Suprapubic skin (tissue), 4 donors: ENCODE results near the gene LRRC28. TPM values are rescaled to one million over a fixed set of nuclear protein-coding genes. Genes with fewer than 3 reads are reported as not detected.

Experiments
- DNase-seq, 2 donors: peaks; one replicate each; pipeline ENCODE4 v3.0.0-alpha.2; 2019; ENCODE audit warnings: low spot score in 2 of 2
- H3K27ac ChIP-seq: fragments of 200-600 bp; sonication (generic); one replicate; pipeline ENCODE4 v1.5.1; 2019
- H3K27me3 ChIP-seq: fragments of 200-600 bp; sonication (generic); one replicate; pipeline ENCODE4 v1.5.1; 2019
- H3K36me3 ChIP-seq: fragments of 200-600 bp; sonication (generic); one replicate; pipeline ENCODE4 v1.5.1; 2019
- H3K4me1 ChIP-seq: fragments of 200-600 bp; sonication (generic); one replicate; pipeline ENCODE4 v1.5.1; 2019
- H3K4me3 ChIP-seq: fragments of 200-600 bp; sonication (generic); one replicate; pipeline ENCODE4 v1.5.1; 2019; ENCODE audit warnings: mild to moderate bottlenecking
- H3K9me3 ChIP-seq: fragments of 200-600 bp; sonication (generic); one replicate; pipeline ENCODE4 v1.5.1; 2019
- EP300 ChIP-seq: sonication (generic); formaldehyde crosslinking; IDR thresholded peaks from one replicate; pipeline ENCODE4 v1.6.1; 2017; ENCODE audit warnings: antibody characterized with exemption
- POLR2A ChIP-seq, 2 donors: fragments of 450-650 bp; IDR thresholded peaks; one replicate each; pipeline ENCODE4 v1.6.1; 2017; ENCODE audit warnings: antibody characterized with exemption in 2 of 2, mild to moderate bottlenecking in 2 of 2, moderate library complexity in 2 of 2
- POLR2AphosphoS5 ChIP-seq, 3 donors: sonication (generic); formaldehyde crosslinking; IDR thresholded peaks; one replicate each; pipeline ENCODE4 v1.6.1; 2017; ENCODE audit warnings: antibody characterized with exemption in 3 of 3
- WGBS: methylation state at CpG from one replicate; pipeline ENCODE4 v1.1.5; 2018; 5-methylcytosine and 5-hydroxymethylcytosine counted together
- total RNA-seq, 4 donors: library from RNA; depleted of rRNA; stranded (reverse); fragments of >200 nt; gene quantifications; one replicate each; pipeline ENCODE4 v1.1.0, GENCODE V29; 2016
- TF ChIP-seq, protein P1 (sequence below), 2 donors: fragments of 200-600 bp in 1 of 2; fragments of 450-650 bp in 1 of 2; sonication (generic) in 1 of 2; IDR thresholded peaks; one replicate each; pipeline ENCODE4 v1.5.1; 2016 to 2019; ENCODE audit warnings: antibody characterized with exemption in 2 of 2, mild to moderate bottlenecking in 1 of 2, moderate library complexity in 1 of 2

Gene LRRC28
- total RNA-seq, 4 donors from 2014 or later = 26.4 to 80.5 (median 36.5) TPM

DNA sequence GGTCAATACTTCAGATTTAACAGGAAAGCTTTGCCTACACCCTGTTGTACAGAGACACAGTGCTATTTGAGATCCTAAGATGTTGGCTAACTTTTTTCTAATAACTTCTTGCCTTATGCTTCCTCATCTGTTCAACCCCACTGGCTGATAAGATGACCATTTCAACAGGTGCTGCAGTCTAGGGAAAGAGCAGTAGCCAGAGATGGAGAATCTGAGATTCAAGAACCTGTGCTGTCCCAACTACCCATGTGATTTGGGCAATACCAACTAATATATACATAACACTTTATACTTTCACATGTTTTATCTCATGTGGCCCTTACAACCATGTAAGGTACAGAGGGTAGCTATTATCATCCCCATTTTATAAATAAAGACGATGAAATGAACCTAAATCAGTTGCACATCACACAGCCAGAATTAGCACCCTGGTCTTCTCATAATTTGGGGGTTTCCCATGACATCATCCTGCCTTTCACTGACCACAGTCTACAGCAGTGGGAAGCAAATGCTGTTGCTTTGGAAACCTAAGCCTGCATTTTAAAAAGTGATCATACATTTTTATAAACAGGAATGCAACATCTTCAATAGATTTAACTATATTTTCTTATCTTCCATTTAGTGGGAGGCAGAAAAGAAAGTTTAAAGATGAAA is 11.6 kb upstream of the LRRC28 start:
- Histone ChIP-seq H3K27me3 (no peaks in the 10 kb centered on the region), H3K4me1 (no peaks in the 10 kb centered on the region), H3K27ac (no peak overlapping the region), H3K36me3 (peaks cover 9% of the 10 kb centered on the region), H3K9me3 (no peaks in the 10 kb centered on the region), H3K4me3 (no peak overlapping the region)
- DNase-seq = no peak
- TF ChIP-seq POLR2AphosphoS5 (IDR thresholded peaks at IDR 0.05) (no peak), EP300 (no peak), POLR2A (IDR thresholded peaks at IDR 0.05) (no peak)
- TF ChIP-seq, protein P1, sequence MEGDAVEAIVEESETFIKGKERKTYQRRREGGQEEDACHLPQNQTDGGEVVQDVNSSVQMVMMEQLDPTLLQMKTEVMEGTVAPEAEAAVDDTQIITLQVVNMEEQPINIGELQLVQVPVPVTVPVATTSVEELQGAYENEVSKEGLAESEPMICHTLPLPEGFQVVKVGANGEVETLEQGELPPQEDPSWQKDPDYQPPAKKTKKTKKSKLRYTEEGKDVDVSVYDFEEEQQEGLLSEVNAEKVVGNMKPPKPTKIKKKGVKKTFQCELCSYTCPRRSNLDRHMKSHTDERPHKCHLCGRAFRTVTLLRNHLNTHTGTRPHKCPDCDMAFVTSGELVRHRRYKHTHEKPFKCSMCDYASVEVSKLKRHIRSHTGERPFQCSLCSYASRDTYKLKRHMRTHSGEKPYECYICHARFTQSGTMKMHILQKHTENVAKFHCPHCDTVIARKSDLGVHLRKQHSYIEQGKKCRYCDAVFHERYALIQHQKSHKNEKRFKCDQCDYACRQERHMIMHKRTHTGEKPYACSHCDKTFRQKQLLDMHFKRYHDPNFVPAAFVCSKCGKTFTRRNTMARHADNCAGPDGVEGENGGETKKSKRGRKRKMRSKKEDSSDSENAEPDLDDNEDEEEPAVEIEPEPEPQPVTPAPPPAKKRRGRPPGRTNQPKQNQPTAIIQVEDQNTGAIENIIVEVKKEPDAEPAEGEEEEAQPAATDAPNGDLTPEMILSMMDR (IDR thresholded peaks at IDR 0.05) = no peak
- 79% methylated on average over 1 of the region's 1 CpG for WGBS

DNA sequence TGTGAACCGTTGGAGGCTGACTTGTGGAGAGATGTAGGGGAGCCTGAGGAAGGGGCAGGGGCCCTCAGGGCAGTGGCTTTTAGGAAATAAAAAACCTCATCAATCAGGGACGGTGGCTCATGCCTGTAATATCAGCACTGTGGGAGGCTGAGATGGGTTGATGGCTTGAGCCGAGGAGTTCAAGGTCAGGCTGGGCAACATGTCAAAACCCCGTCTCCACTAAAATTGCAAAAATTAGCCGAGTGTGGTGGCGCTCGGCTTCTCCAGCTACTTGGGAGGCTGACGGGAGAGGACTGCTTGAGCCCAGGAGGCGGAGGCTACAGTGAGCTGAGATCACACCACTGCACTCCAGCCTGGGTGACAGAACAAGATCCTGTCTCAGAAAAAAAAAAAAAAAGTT is 9.5 kb upstream of the LRRC28 start:
- H3K27ac ChIP-seq = no peak overlapping the region
- no peaks in the 10 kb centered on the region for H3K4me1 ChIP-seq
- TF ChIP-seq POLR2A (IDR thresholded peaks at IDR 0.05) = no peak
- H3K9me3 ChIP-seq = no peaks in the 10 kb centered on the region
- H3K36me3 ChIP-seq = no peaks in the 10 kb centered on the region
- H3K4me3 ChIP-seq = no peak overlapping the region
- 96% methylated on average over 9 of the region's 9 CpGs for WGBS
- H3K27me3 ChIP-seq = no peaks in the 10 kb centered on the region
- no peak for DNase-seq

DNA sequence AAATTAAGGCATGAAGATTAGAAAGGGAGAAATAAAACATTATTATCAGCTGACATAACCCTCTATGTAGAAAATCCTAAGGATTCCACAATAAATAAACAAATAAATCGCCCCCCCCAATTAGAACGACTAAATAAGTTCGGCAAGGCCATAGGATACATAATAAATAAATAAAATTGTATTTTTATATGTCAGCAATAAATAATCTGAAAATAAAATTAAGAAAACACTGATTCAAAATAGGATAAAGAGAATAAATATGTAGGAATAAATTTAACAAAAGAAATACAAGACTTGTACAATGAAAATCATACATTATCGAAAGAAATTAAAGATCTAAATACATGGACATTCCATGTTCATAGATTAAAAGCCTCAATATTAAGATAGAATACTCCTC is 7.0 kb upstream of the LRRC28 start:
- WGBS = 93% methylated on average over 4 of the region's 4 CpGs
- DNase-seq = no peak

DNA sequence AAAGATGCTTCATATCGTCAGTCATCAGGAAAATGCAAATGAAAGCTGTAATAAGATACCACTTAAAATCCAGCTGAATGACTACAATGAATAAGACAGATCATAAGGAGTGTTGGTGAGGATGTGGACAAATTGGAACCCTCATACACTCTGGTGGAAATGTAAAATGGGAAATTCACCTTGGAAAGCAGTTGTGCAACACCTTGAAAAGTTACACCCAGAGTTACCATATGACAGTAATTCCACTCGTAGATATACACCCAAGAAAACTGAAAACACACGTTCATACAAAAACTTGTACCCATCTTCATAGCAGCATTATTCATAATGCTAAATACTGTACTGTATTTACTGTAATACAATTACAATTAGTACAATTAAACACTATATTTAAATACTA is 4.2 kb upstream of the LRRC28 start:
- H3K27me3 ChIP-seq = no peaks in the 10 kb centered on the region
- DNase-seq = no peak
- H3K27ac ChIP-seq = no peak overlapping the region
- TF ChIP-seq POLR2AphosphoS5 (IDR thresholded peaks at IDR 0.05) (no peak), EP300 (no peak), POLR2A (IDR thresholded peaks at IDR 0.05) (no peak)
- TF ChIP-seq, protein P1 (IDR thresholded peaks at IDR 0.05) = no peak
- no peaks in the 10 kb centered on the region for H3K36me3 ChIP-seq
- H3K4me1 ChIP-seq = peaks cover 27% of the 10 kb centered on the region
- no peaks in the 10 kb centered on the region for H3K9me3 ChIP-seq
- 49% methylated on average over 3 of the region's 3 CpGs for WGBS
- H3K4me3 ChIP-seq = no peak overlapping the region

More for the DNA sequence above, 7.0 kb upstream of the LRRC28 start:
- Histone ChIP-seq H3K36me3 (no peaks in the 10 kb centered on the region), H3K27ac (no peak overlapping the region), H3K4me1 (peaks cover 15% of the 10 kb centered on the region), H3K9me3 (no peaks in the 10 kb centered on the region), H3K27me3 (no peaks in the 10 kb centered on the region), H3K4me3 (no peak overlapping the region)
- TF ChIP-seq EP300 (no peak), POLR2A (IDR thresholded peaks at IDR 0.05) (no peak), POLR2AphosphoS5 (IDR thresholded peaks at IDR 0.05) (no peak)
- TF ChIP-seq, protein P1 (IDR thresholded peaks at IDR 0.05) = no peak

DNA sequence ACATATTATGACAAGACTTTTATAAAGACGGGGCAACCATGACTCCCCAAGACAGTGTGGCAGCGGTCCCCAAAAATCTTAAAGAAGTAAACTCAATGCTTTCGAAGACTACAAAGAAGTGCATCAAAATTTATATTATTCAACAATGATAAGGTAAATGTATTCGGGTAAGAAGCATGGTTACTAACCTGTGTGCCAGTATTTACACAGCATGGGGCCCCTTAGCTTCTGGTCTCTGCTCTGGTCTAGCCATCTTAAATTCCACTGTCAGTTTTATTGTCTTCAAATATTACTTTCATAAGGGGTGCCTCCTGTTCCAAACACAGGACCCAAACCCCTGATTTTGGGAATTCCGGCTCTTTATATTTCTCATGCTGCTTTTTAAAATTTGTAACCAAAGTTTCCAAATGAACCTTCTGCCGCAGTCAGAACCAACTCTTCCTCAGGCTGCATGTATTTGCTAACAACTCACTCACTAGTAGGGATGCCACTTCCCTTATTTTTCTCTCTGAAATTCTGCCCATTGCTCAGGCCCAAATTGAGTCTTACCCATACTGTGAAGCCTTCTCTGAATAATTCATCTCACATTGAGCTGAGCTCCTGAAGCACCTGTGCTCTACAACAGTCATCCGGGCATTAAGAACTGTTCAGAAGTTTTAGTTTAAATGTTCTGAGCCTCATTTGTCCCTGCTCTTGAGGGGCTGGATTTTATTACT is 3.1 kb upstream of the LRRC28 start:
- no peak for DNase-seq
- Histone ChIP-seq H3K4me1 (peaks cover 38% of the 10 kb centered on the region), H3K36me3 (no peaks in the 10 kb centered on the region), H3K27me3 (no peaks in the 10 kb centered on the region), H3K9me3 (no peaks in the 10 kb centered on the region), H3K27ac (no peak overlapping the region), H3K4me3 (peak overlapping the region; percentile 79)
- WGBS = 72% methylated on average over 7 of the region's 7 CpGs
- TF ChIP-seq POLR2AphosphoS5 (IDR thresholded peaks at IDR 0.05) = no peak
- TF ChIP-seq, protein P1 (IDR thresholded peaks at IDR 0.05) = no peak
- no peak for TF ChIP-seq EP300
- TF ChIP-seq POLR2A (IDR thresholded peaks at IDR 0.05) = no peak
